PC-3 (cell line): ENCODE measurements around the gene TMEM233.

Experiments used
- CTCF ChIP-seq: fragments of 300-600 bp; sonication (generic); conservative IDR thresholded peaks from 2 replicates; pipeline ENCODE4 v1.5.1; 2017; ENCODE audit warnings: antibody characterized with exemption, low read depth, mild to moderate bottlenecking, low read length
- EZH2 ChIP-seq: fragments of 300-600 bp; sonication (generic); IDR thresholded peaks from one replicate; pipeline ENCODE4 v1.6.1; 2017; ENCODE audit warnings: antibody characterized with exemption, mild to moderate bottlenecking, low read length; ENCODE audit not compliant: unreplicated experiment

GRCh38 chr12:119679490-119679889, 85.9 kb downstream of the TMEM233 start:
- no peak for TF ChIP-seq CTCF
- no peak for TF ChIP-seq EZH2
